GM18861 (cell line): ENCODE results near the gene MCUB.
"Not testable (repeated sequence)": the region's sequence is repeated elsewhere in the genome, so short reads cannot be mapped to it uniquely, and the experiment has no call there.

Experiments used
- ATAC-seq: cut with Tn5 transposase; IDR thresholded peaks from one replicate; pipeline ENCODE4 v1.9.1; 2021; ENCODE audit not compliant: unreplicated experiment

MCUB gene, protein sequence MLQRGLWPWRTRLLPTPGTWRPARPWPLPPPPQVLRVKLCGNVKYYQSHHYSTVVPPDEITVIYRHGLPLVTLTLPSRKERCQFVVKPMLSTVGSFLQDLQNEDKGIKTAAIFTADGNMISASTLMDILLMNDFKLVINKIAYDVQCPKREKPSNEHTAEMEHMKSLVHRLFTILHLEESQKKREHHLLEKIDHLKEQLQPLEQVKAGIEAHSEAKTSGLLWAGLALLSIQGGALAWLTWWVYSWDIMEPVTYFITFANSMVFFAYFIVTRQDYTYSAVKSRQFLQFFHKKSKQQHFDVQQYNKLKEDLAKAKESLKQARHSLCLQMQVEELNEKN

DNA sequence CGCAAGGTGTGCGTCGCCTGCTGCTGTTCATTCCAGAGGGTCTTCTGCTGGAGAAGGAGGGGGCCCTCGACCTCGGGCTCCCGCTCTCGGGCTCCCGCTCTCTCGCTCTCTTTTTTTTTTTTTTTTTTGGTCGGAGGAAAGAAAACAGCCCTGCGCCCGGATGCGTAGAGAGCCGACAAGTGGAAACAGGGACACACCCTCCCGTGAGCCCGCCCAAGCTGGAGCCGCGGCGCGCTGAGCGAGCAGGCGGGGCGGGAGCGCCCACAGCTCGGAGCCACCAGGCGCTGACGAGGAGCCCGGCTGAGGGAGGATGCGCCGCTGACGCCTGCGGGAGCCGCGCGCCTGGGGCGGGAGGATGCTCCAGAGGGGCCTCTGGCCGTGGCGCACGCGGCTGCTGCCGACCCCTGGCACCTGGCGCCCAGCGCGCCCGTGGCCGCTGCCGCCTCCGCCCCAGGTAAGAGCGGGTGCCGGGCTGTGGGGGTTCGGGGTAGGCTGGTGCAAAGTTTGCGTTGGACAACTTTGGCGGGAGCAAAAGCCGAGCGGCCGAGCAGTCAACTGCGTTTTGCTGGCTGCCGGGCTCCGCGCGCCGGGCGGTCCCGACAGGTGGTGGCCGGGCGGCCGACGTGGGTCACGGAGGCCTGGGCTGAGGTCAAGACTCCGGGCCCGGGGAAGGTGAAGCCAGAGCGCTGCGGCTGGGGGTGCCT, at the start of gene MCUB:
MCUB (plus strand) TSS at position 264 of the 704 bp plus-strand sequence; CDS start at position 356, 92 bp downstream.
- peak; percentile 90 for ATAC-seq

DNA sequence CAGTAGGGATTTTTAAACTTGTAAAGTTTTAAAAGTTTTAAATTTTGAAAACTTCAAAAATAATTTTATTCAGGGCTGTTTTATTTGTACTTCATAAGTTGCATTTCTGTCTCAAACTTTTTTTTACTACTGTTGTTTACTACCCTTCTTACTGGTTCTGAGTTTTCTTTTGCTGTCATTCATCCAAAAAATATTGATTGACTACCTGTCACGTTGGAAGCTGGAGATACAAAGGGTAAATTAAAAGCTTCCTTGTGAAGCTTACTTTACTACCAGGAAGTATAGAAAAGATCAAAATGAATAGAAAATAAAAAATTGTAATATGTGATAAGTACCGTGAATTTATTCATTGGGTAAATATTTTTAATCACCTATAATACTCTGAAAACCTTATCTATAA, 49.4 kb upstream of the MCUB start:
- no peak for ATAC-seq

DNA sequence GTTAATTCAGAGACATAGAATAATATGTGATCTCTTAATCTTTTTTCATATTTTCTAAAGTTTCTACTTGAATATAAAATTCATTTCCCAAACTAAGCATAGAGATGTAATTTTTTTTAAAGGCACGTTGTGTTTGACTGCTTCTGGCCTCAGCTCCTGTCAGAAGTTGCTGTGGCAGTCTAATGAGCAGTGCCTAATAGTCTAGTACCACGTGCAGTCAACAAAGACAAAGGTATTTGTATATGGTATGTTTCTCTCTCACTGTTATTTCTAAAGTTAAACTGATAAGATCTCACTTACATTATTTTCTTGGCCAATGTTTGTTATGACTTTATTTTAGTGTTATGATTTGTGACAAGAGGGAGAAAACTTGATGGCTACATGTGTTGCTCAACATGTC, 48.6 kb upstream of the MCUB start:
- no peak for ATAC-seq

GRCh38 chr4:109513368-109513767, 46.7 kb upstream of the MCUB start:
- ATAC-seq = not testable (repeated sequence)

GRCh38 chr4:109532182-109532581, 27.9 kb upstream of the MCUB start:
- ATAC-seq = no peak

DNA sequence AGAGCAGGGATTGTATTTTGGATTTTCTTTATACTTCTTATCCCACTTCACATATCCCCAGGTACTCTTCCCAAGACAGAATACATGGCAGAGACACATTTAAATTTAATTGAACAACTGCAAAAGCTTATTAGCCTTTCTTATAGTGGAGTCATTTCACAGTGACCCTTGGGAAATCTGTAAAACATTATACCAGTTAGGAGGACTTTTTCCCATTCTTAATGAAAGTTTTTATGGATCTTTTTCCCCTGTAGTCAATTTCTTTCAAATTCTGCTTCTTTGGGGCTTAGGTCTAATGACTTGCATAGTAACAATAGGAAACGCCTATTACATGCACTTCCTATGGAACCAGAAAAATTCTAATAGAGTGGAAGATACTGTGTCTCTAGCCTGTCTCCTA, 14.6 kb upstream of the MCUB start:
- no peak for ATAC-seq

DNA sequence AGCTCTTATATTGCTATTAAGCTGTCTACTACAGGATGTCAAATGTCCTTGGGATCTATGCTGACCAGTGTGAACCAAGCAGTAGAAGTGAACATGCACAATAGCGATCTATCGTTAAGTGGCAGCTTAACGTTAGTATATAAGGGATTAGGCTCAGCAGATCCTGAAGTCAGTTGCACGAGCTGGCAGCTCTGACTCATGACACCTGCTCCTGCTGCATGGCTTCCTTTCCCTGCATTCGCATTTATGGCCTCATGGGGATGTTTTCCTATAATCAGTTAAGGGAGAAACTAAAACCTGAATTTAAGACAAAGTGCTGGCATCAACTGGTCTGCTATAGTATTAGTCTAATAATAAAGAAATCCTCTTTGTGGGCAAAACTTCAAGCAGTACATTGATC, 12.7 kb upstream of the MCUB start:
- no peak for ATAC-seq

GRCh38 chr4:109548655-109549054, 11.4 kb upstream of the MCUB start:
- no peak for ATAC-seq

GRCh38 chr4:109552237-109552636, 7.8 kb upstream of the MCUB start:
- ATAC-seq = no peak

DNA sequence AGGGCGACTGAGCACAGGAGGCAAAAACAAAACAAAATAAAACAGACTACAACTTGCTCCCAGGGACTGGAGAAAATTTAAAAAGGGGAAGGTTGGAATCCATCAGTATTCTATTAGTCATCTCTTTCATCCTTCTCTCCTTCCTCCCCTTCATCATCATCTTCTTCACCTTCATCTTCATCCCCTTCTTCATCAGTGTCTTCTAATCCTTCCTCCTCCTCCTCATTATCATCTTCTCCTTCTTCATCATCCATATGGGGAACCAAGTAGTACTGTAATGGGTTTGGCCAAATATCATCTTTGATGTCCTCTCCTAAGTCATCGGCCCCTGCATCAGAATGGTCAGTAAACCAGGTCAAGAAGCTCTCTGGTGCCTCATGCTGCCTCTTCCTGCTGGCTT, 6.9 kb upstream of the MCUB start:
- no peak for ATAC-seq

DNA sequence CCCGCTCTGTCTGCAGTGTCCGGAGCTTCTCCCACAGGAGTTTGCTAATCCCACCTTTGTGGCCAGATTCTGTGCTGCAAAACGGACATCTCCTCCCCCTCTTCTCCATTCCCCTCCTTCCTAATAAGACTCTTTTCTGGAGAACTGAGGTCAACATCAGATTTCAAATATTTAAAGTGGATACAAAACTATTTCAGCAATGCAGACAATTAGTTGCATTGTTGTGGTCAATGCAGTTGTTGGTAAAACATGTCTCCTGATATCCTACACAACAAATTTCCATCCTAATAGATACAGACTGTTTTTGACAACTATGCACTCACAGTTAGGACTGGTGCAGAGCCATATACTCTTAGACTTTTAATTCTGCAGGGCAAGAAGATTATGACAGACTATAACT, 5.1 kb upstream of the MCUB start:
- ATAC-seq = no peak

DNA sequence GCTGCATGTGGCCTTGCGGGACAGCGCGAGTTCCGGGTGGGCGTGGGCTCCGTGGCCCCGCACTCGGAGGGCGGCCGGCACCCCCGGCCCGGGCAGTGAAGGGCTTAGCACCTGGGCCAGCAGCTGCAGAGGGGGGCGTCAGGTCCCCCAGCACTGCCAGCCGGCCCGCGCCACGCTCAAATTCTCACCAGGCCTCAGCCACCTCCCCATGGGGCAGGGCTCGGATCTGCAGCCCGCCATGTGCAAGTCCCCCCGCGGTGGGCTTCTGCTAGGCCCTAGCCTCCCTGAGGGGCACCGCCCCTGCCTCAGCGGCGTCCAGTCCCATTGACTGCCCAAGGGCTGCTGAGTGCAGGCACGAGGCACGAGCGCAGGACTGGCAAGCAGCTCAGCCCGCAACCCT, 2.6 kb upstream of the MCUB start:
- ATAC-seq = no peak

DNA sequence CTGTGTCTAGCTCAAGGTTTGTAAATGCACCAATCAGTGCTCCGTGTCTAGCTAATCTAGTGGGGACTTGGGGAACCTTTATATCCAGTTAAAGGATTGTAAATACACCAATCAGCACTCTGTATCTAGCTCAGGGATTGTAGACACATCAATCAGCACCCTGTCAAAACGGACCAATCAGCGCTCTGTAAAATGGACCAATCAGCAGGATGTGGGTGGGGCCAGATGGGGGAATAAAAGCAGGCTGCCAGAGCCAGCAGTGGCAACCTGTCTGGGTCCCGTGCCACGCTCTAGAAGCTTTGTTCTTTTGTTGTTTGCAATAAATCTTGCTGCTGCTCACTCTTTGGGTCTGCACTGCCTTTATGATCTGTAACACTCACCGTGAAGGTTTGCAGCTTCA, 2.0 kb upstream of the MCUB start:
- ATAC-seq = not testable (repeated sequence)

DNA sequence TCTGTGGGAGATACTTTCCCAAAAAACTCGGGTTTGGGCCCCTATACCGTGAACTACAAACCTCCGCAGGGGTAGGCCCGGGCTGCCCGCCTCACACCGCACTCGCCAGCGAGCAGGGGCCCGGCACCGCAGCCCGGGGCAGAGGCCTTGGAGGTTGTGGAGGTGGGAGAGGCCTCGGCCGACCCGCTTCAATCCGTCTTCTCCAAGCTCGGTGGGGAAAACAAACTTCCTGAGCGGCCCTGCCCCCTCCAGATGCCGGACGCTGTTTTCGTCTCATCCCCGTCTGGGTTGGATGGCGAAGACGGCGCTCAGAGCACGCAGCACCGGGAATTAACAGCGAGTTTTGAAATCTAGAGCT, 442 bp upstream of the MCUB start:
- peak; percentile 2 for ATAC-seq

DNA sequence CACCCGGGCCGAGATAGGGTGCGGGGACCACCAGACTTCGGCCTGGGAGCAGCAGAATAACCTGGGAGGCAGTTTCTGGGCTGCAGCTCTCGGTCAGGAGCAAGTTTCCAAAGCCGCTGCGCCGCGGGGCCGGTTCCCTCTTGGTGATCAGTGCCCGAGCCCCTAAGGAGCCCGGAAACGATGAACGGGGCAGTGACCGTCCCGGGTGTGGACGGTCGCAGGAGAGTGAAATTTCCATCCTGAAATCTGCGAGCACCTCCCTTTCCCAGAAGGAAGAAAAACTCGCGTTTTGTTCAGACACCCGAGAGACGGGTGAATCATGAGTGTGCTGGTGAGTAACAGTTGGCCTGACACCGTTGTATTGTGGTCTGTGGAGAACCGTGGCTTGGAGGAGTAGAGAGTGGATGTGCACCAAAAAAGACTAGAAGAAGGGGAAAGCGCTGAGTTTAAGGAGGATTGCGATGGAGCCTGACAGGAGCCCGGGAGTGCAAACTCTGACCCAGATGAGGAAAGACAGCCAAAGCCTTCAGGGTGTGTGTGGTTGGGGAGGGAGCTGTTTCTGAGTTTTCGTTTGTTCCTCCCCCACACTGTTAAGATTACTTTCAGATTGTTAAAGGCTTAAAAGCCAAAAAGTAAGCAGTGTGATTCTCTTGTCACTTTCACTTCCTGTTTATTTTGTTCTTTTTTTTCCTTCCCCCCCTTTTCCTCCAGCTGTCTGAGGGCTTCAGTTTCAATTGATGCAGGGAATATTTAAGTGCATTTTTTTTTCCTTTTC, 828 bp downstream of the MCUB start:
- ATAC-seq = peak; percentile 64

- no peak for ATAC-seq
Measured at GRCh38 chr4:109562457-109563239, 2.6 kb downstream of the MCUB start.

DNA sequence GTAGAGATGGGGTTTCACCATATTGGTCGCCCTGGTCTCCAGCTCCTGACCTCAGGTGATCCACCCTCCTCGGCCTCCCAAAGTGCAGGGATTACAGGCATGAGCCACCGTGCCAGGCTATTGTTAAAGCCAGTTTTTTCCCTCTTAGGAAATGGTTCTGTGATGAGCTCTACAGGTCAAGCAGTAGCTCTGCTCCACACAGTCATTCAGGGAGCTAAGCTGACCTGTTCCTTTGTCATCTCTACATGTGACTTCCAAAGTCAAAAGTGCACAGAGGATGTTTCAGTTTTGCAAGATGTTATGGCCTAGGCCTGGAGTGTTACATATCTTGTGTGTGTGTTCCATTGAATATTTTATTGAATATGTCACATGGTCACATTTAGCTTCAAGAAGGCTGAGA, 11.4 kb downstream of the MCUB start:
- ATAC-seq = no peak

- ATAC-seq = no peak
Measured at GRCh38 chr4:109572154-109572553, 12.1 kb downstream of the MCUB start.

GRCh38 chr4:109574443-109574850, 14.4 kb downstream of the MCUB start:
- no peak for ATAC-seq

DNA sequence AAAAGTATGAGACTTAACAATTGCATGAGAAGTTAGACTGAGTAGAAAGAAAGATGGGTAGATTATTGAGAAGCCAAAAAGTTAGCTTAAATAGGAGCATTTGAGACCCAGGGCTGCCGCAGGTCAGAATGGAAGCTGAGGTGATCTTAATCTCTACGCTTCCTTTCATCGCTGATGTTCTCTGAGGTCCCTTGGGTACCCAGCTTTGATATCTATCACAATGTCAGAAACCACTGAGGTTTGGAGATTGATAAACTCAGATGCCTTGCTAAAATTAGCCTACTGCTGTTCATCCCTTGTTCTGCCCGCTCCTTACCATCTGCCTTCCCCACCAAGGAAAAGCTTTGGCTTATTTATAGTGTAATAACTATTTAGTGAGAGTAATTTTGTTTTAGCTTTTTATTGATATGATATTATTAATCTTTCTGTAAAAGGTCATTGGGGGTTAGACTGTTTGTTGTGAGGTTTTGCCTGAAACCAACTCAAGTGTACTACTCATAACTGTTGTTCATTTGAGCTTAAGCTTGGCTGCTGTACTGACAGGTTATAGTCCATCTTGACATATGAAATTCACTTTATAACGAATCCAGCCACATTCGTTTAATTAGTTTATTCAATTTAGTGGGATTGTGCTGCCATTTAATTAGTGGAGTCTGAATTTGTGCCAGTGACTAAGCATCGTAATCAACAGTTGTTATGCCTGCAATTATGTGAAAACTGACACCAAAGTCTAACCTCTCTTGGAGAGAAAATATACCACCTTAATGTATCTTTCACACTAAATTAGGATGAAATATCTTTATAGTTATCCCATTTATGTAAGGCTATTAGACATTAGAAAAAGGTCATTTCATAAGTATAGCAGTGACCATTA, 15.1 kb downstream of the MCUB start:
- ATAC-seq = no peak
